ENCODE measurements around the gene DUS1L. TPM values are rescaled to one million over a fixed set of nuclear protein-coding genes. Genes with fewer than 3 reads are reported as not detected.

The DUS1L gene
- total RNA-seq, 1 donor from 2014 or later, result 125 TPM

GRCh38 chr17:82112181-82112913, 46.7 kb upstream of the DUS1L start:
- H3K36me3 ChIP-seq (ENCODE audit: control insufficient read depth, insufficient read depth, low read length), result peaks cover 3% of the 10 kb centered on the region
- DNase-seq (ENCODE audit: low read depth) (no peak), FAIRE-seq (no peak)
- no peak overlapping the region for H3K4me3 ChIP-seq (ENCODE audit: low read depth, low read length)
- no peaks in the 10 kb centered on the region for H3K27me3 ChIP-seq (ENCODE audit: control insufficient read depth, insufficient read depth, low read length)
- TF ChIP-seq CTCF (IDR thresholded peaks at IDR 0.05; ENCODE audit: insufficient read depth, low read length, severe bottlenecking), result no peak

- Histone ChIP-seq H3K27me3 (ENCODE audit: control insufficient read depth, insufficient read depth, low read length) (no peaks in the 10 kb centered on the region), H3K4me3 (ENCODE audit: low read depth, low read length) (no peak overlapping the region), H3K36me3 (ENCODE audit: control insufficient read depth, insufficient read depth, low read length) (peaks cover 3% of the 10 kb centered on the region)
- FAIRE-seq (peak; percentile 55), DNase-seq (ENCODE audit: low read depth) (peak; percentile 94)
- TF ChIP-seq CTCF (IDR thresholded peaks at IDR 0.05; ENCODE audit: insufficient read depth, low read length, severe bottlenecking), result no peak
Observed at GRCh38 chr17:82110298-82110697, 44.7 kb upstream of the DUS1L start.

GRCh38 chr17:82108961-82109475, 43.4 kb upstream of the DUS1L start:
- no peak for TF ChIP-seq CTCF (IDR thresholded peaks at IDR 0.05; ENCODE audit: insufficient read depth, low read length, severe bottlenecking)
- FAIRE-seq, result no peak

GRCh38 chr17:82108496-82108945, 42.9 kb upstream of the DUS1L start:
- Histone ChIP-seq H3K4me3 (ENCODE audit: low read depth, low read length) (no peak overlapping the region), H3K27me3 (ENCODE audit: control insufficient read depth, insufficient read depth, low read length) (no peaks in the 10 kb centered on the region), H3K36me3 (ENCODE audit: control insufficient read depth, insufficient read depth, low read length) (peaks cover 3% of the 10 kb centered on the region)
- TF ChIP-seq CTCF (IDR thresholded peaks at IDR 0.05; ENCODE audit: insufficient read depth, low read length, severe bottlenecking), result no peak
- DNase-seq (ENCODE audit: low read depth) (no peak), FAIRE-seq (no peak)

More at GRCh38 chr17:82108961-82109475, 43.4 kb upstream of the DUS1L start:
- H3K4me3 ChIP-seq (ENCODE audit: low read depth, low read length), result no peak overlapping the region
- H3K36me3 ChIP-seq (ENCODE audit: control insufficient read depth, insufficient read depth, low read length), result peaks cover 3% of the 10 kb centered on the region
- H3K27me3 ChIP-seq (ENCODE audit: control insufficient read depth, insufficient read depth, low read length), result no peaks in the 10 kb centered on the region
- no peak for DNase-seq (ENCODE audit: low read depth)

DNA sequence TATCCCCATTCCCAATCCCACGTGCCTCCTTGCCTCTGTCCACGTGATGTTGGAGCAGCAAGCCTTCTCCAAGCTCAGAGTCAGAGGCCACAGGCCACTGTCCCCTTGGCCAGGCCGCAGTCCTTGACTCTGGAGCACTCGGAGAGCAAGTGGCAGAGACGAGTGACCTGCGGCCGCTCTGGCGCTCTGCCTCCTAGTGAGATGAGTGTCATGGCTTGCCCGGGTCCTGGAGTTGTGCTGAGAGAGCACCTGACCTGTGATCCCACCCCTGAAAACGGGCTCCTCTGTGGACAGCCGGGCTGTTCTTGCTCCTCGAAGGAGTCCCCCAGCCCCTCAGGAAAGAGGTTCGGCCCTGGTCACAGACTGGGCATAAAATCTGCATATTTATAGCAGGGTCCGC, 42.4 kb upstream of the DUS1L start:
- TF ChIP-seq CTCF (IDR thresholded peaks at IDR 0.05; ENCODE audit: insufficient read depth, low read length, severe bottlenecking), result no peak
- no peaks in the 10 kb centered on the region for H3K27me3 ChIP-seq (ENCODE audit: control insufficient read depth, insufficient read depth, low read length)
- FAIRE-seq, result no peak
- peaks cover 1% of the 10 kb centered on the region for H3K36me3 ChIP-seq (ENCODE audit: control insufficient read depth, insufficient read depth, low read length)
- H3K4me3 ChIP-seq (ENCODE audit: low read depth, low read length), result no peak overlapping the region
- no peak for DNase-seq (ENCODE audit: low read depth)

All from bronchial epithelial cell (primary cell).